ENCODE measurements around the gene FUT7.
"Not testable (repeated sequence)": the region's sequence is repeated elsewhere in the genome, so short reads cannot be mapped to it uniquely, and the experiment has no call there.

Gene FUT7

GRCh38 chr9:137009217-137009616, 22.7 kb downstream of the FUT7 start:
- in situ Hi-C loops (cut with MboI; ENCODE audit: low sequenced_read_pairs): no loop called here

- in situ Hi-C loops (cut with MboI; ENCODE audit: low sequenced_read_pairs): no loop called here
Measured at GRCh38 chr9:137008312-137008711, 23.6 kb downstream of the FUT7 start.

GRCh38 chr9:137007816-137008270, 24.0 kb downstream of the FUT7 start:
- in situ Hi-C loops (cut with MboI; ENCODE audit: low sequenced_read_pairs): no loop called here

GRCh38 chr9:137007108-137007815, 24.6 kb downstream of the FUT7 start:
- in situ Hi-C loops (cut with MboI; ENCODE audit: low sequenced_read_pairs): no loop called here

- in situ Hi-C loops (cut with MboI; ENCODE audit: low sequenced_read_pairs): no loop called here
Measured at GRCh38 chr9:137006116-137007003, 25.5 kb downstream of the FUT7 start.

- in situ Hi-C loops (cut with MboI; ENCODE audit: low sequenced_read_pairs): not testable (repeated sequence)
Measured at GRCh38 chr9:137004285-137004684, 27.6 kb downstream of the FUT7 start.

- in situ Hi-C loops (cut with MboI; ENCODE audit: low sequenced_read_pairs): no loop called here
Measured at GRCh38 chr9:137002646-137003041, 29.2 kb downstream of the FUT7 start.

- in situ Hi-C loops (cut with MboI; ENCODE audit: low sequenced_read_pairs): no loop called here
Measured at GRCh38 chr9:137001857-137002645, 29.8 kb downstream of the FUT7 start.

- in situ Hi-C loops (cut with MboI; ENCODE audit: low sequenced_read_pairs): no loop called here
Measured at GRCh38 chr9:137000177-137000930, 31.5 kb downstream of the FUT7 start.

- in situ Hi-C loops (cut with MboI; ENCODE audit: low sequenced_read_pairs): no loop called here
Measured at GRCh38 chr9:136997830-136998234, 34.1 kb downstream of the FUT7 start.

GRCh38 chr9:136997371-136997770, 34.5 kb downstream of the FUT7 start:
- in situ Hi-C loops (cut with MboI; ENCODE audit: low sequenced_read_pairs): no loop called here

- in situ Hi-C loops (cut with MboI; ENCODE audit: low sequenced_read_pairs): no loop called here
Measured at GRCh38 chr9:136996361-136997292, 35.3 kb downstream of the FUT7 start, which contains the start of gene CLIC3. Gene CLIC3, minus strand, starts transcription at chr9:136996568. Its CDS starts 25 bp downstream, at chr9:136996543.

GRCh38 chr9:136995772-136996311, 36.0 kb downstream of the FUT7 start:
- in situ Hi-C loops (cut with MboI; ENCODE audit: low sequenced_read_pairs): no loop called here

- in situ Hi-C loops (cut with MboI; ENCODE audit: low sequenced_read_pairs): no loop called here
Measured at GRCh38 chr9:136995362-136995761, 36.5 kb downstream of the FUT7 start.

- in situ Hi-C loops (cut with MboI; ENCODE audit: low sequenced_read_pairs): no loop called here
Measured at GRCh38 chr9:136994888-136995230, 37.0 kb downstream of the FUT7 start.

- in situ Hi-C loops (cut with MboI; ENCODE audit: low sequenced_read_pairs): no loop called here
Measured at GRCh38 chr9:136994180-136994887, 37.6 kb downstream of the FUT7 start.

GRCh38 chr9:136992819-136993369, 39.0 kb downstream of the FUT7 start:
- in situ Hi-C loops (cut with MboI; ENCODE audit: low sequenced_read_pairs): no loop called here
